H1 (cell line): ENCODE data around the gene VIM.

Experiments
- ATF3 ChIP-seq: IDR thresholded peaks from 2 replicates; pipeline ENCODE4 v1.6.1; 2011; ENCODE audit warnings: low read depth, mild to moderate bottlenecking, low read length; ENCODE audit not compliant: insufficient read depth
- CBX8 ChIP-seq: fragments of 300-800, 300-1000 bp; sonication (generic); IDR thresholded peaks from 2 replicates; pipeline ENCODE4 v1.7.1; 2016; ENCODE audit warnings: low read depth, low read length, borderline replicate concordance
- CTCF ChIP-seq, 3 experiments: IDR thresholded peaks; 1 replicate in 2 of 3; 2 replicates in 1 of 3; pipeline versions ENCODE4 v1.5.1 to v1.6.1; 2011; ENCODE audit warnings: low read length in 3 of 3, mild to moderate bottlenecking in 3 of 3, inconsistent platforms in 2 of 3, low read depth in 1 of 3, moderate library complexity in 1 of 3; ENCODE audit not compliant: insufficient read depth in 1 of 3; ENCODE audit errors: control extremely low read depth in 1 of 3
- EP300 ChIP-seq, 2 experiments: IDR thresholded peaks; 1 replicate in 1 of 2; 2 replicates in 1 of 2; pipeline ENCODE4 v1.6.1; 2011 to 2012; ENCODE audit warnings: low read depth in 2 of 2, low read length in 2 of 2, mild to moderate bottlenecking in 2 of 2, borderline replicate concordance in 1 of 2, inconsistent platforms in 1 of 2, moderate library complexity in 1 of 2
- POLR2A ChIP-seq, 2 experiments: IDR thresholded peaks; 1 replicate in 1 of 2; 2 replicates in 1 of 2; pipeline ENCODE4 v1.6.1; 2011; ENCODE audit warnings: low read depth in 2 of 2, low read length in 2 of 2, mild to moderate bottlenecking in 2 of 2; ENCODE audit errors: control extremely low read depth in 1 of 2
- TEAD4 ChIP-seq: IDR thresholded peaks from 2 replicates; pipeline ENCODE4 v1.6.1; 2012; ENCODE audit warnings: low read depth, low read length, inconsistent platforms, mixed read lengths

- TF ChIP-seq TEAD4, result no peak
- TF ChIP-seq CTCF (IDR thresholded peaks at IDR 0.05; ENCODE audit: control extremely low read depth in 1 of 3, insufficient read depth in 1 of 3, low read depth in 1 of 3, low read length in 3 of 3), result no peak
- no peak for TF ChIP-seq EP300 (IDR thresholded peaks at IDR 0.05; ENCODE audit: borderline replicate concordance in 1 of 2, low read depth in 2 of 2, low read length in 2 of 2)
- TF ChIP-seq CBX8, result no peak
- TF ChIP-seq ATF3, result no peak
- TF ChIP-seq POLR2A (IDR thresholded peaks at IDR 0.05; ENCODE audit: control extremely low read depth in 1 of 2, low read depth in 2 of 2, low read length in 2 of 2), result no peak
Observed at GRCh38 chr10:17217631-17218232, 10.3 kb upstream of the VIM start.
